Activated CD8-positive, alpha-beta memory T cell treated with anti-CD3 and anti-CD28 coated beads for 4 hours (primary cell): ENCODE results near the gene KRT17.

Experiments
- DNase-seq, 2 donors: peaks; one replicate each; pipeline ENCODE4 v3.0.0-alpha.2; 2020; ENCODE audit warnings: low read depth in 2 of 2

KRT17 gene

GRCh38 chr17:41571561-41572434 is 52.6 kb downstream of the KRT17 start, which contains the start of gene KRT9:
KRT9 (minus strand) TSS chr17:41572059; CDS start chr17:41571992, 67 bp downstream.
- no peak for DNase-seq
